Activated naive CD4-positive, alpha-beta T cell treated with Interleukin-2 at 50 U/mL for 16 hours (primary cell): ENCODE measurements around the gene ELFN1.

ENCODE experiments used
- DNase-seq: peaks from one replicate; pipeline ENCODE4 v3.0.0-alpha.2; 2020

The ELFN1 gene

GRCh38 chr7:1745576-1746490 is 75.8 kb downstream of the ELFN1 start:
- no peak for DNase-seq

GRCh38 chr7:1746491-1746975 is 76.5 kb downstream of the ELFN1 start:
- DNase-seq: no peak

- DNase-seq: no peak
Observed at GRCh38 chr7:1747004-1747801, 77.1 kb downstream of the ELFN1 start.

- no peak for DNase-seq
Observed at GRCh38 chr7:1748076-1748838, 78.2 kb downstream of the ELFN1 start.

GRCh38 chr7:1748839-1749173 is 78.7 kb downstream of the ELFN1 start:
- no peak for DNase-seq

GRCh38 chr7:1749351-1749863 is 79.3 kb downstream of the ELFN1 start:
- no peak for DNase-seq

GRCh38 chr7:1749864-1750466 is 79.9 kb downstream of the ELFN1 start:
- no peak for DNase-seq

GRCh38 chr7:1750541-1751021 is 80.5 kb downstream of the ELFN1 start:
- DNase-seq: no peak

- no peak for DNase-seq
Observed at GRCh38 chr7:1752111-1752510, 82.0 kb downstream of the ELFN1 start.

- no peak for DNase-seq
Observed at GRCh38 chr7:1752771-1753563, 82.9 kb downstream of the ELFN1 start.

- DNase-seq: no peak
Observed at GRCh38 chr7:1753564-1753867, 83.4 kb downstream of the ELFN1 start.

- DNase-seq: no peak
Observed at GRCh38 chr7:1754345-1754908, 84.3 kb downstream of the ELFN1 start.

- no peak for DNase-seq
Observed at GRCh38 chr7:1755783-1756625, 85.9 kb downstream of the ELFN1 start.

GRCh38 chr7:1757601-1758000 is 87.5 kb downstream of the ELFN1 start:
- no peak for DNase-seq

- DNase-seq: no peak
Observed at GRCh38 chr7:1758028-1758858, 88.2 kb downstream of the ELFN1 start.

GRCh38 chr7:1758859-1759521 is 88.9 kb downstream of the ELFN1 start:
- DNase-seq: no peak

- DNase-seq: no peak
Observed at GRCh38 chr7:1761097-1761496, 91.0 kb downstream of the ELFN1 start.

GRCh38 chr7:1761774-1762173 is 91.7 kb downstream of the ELFN1 start:
- no peak for DNase-seq
